Hematopoietic multipotent progenitor cell (in vitro differentiated cells): ENCODE data around the gene FAM170B. TPM values are rescaled to one million over a fixed set of nuclear protein-coding genes. Genes with fewer than 3 reads are reported as not detected.
A peak's percentile ranks its signal among the peaks of the same experiment; 100 is the strongest.

Experiments
- DNase-seq, 3 donors: peaks; one replicate each; pipeline ENCODE4 v3.0.0-alpha.2; 2011 to 2015; ENCODE audit warnings: low read depth in 2 of 3, low spot score in 2 of 3
- total RNA-seq: library from RNA; depleted of rRNA; stranded (reverse); fragments of >200 nt; gene quantifications from one replicate; pipeline ENCODE4 v1.2.3, GENCODE V29; 2012

Gene FAM170B
- not detected for total RNA-seq

DNA sequence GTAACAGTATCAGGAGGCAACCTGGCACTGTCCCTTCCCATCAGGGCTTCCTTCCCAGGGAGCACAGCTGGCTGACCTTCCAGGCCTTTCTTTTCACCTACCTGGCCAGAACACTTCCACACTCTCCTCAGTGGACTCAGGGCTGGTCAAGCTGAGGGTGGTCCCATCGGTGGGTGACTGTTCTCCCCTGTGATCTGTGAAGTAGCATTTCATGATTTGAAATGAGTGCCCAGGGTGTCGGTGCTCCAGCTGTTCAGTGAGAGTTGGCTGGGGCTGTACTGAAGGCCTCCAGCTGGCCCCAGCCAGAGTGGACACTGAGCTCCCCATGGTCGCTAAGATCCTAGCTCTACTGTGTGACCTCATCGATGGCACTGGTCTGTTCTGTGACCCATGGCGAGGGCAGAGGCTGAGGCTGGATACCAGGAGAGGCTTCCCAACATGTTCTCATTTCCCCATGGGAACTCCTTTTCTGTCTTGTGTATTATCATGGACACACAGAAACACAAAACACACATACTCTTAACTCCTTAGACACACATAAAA lies at the start of gene FAM170B:
TSS of gene FAM170B (minus strand) at position 316 of the 543 bp plus-strand sequence. CDS start at position 213, 103 bp downstream.
- no peak for DNase-seq

DNA sequence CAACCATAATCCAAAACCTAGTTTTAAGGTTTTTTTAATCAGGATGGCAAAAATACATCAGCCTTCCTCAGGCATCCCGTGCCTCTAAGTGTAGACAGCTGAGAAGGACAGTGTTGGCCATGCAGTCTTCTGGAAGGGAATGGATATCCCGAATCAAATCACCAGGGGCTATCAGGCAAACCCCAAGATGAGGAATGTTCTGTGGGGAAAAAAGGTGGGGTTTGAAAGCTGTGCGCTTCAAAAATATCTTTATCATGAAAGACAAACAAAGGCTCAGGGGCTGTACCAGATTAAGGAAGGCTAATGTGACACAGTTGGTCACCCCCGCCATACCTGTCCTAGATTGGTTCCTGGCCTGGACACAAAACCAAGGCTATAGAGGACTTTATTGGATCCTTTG lies 49.0 kb upstream of the FAM170B start:
- no peak for DNase-seq

- no peak for DNase-seq
Observed at GRCh38 chr10:49180444-49180860, 46.6 kb upstream of the FAM170B start.

GRCh38 chr10:49179699-49180443 lies 46.0 kb upstream of the FAM170B start:
- DNase-seq, result no peak

DNA sequence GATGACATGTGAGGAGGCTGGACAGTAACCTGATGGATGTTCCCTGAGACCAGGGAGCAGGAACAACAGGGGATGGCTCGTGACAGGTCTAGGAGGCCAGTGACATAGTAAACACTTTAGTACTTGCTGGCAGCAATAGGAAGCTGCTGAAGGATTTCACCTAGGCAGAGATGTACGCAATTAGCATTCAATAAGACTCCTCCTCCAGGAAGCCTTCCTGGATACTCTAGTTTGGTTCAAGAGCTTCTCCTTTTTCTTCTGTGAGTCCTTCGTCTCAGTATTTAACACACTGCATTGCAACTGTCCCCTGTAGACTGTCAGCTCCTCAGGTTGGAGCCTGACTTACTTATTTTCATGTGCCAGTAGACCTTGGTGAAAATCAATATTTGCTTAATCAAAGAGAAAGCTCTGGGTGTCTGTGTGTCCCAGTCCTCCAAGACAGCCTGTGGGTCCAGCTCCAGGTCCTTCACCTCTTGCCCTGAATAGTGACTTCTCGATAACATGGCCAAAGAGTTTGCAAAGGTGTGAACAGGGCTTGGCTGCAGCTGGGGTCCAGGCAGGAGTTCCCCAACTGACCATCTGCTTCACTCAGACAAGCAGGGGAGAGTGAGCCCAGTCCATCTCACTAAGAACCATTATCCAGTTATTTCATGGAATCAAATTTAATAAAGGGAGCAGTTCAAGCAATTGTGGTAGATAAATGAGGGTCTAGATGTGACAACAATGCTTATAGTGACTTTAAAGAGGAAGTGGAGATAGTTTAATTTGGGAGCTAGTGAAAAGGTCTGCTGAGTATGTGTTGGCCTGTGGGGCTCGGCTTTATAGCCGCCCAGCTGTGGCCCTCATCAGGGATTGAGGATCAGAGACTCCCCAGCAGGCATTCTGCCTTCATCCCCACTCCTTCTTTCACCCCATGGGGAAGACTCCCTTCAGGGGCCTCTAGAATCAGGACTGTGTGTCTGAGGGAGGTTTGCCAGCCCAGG lies 45.0 kb upstream of the FAM170B start:
- no peak for DNase-seq

GRCh38 chr10:49177391-49178355 lies 43.9 kb upstream of the FAM170B start:
- peak in 2 of 3 donors; percentile 68 to 83 for DNase-seq

DNA sequence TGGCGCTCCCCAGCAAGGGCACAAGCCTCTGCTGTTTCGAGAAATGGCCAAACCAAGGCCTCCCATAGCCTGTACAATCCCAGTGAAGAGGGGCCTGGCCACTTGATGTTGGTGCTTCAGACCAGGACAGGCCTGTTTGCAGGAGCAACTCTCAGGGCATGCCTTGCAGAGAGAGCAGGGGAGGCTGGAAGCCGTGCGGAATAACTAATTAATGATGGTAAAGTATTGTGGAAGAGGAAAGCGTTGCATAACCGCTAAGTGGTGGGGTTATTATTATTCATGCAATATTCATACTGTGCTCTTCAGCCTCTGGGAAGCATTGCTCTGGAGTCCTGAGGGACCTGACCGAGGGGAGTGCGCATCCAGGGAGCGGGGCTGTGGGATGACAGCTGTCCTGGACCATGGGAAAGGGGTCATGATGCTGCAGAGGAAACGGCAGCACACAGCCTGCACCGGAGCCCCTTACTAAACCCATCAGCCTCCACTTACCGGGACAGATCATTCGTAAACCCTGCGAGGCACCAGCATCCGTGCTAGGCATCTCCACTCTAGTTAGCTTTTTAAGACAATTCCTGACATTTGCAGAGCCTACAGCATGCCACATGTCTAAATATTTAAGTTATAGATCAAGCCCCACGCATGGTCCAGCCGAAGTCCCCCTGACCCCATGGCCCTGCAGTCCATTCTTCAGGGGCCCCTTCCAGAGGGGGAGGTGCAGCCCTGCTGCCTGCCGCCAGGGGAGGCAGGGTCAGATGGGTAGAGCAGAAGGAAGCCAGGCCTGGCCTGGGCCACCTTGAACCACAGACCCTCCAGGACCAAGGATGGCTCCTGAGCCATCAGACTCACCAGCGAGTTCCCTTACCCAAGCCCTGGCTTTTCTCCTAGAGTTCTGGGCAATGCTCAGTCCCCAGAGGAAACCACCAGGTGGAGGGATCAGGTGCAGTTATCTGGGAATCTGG lies 42.8 kb upstream of the FAM170B start:
- no peak for DNase-seq

DNA sequence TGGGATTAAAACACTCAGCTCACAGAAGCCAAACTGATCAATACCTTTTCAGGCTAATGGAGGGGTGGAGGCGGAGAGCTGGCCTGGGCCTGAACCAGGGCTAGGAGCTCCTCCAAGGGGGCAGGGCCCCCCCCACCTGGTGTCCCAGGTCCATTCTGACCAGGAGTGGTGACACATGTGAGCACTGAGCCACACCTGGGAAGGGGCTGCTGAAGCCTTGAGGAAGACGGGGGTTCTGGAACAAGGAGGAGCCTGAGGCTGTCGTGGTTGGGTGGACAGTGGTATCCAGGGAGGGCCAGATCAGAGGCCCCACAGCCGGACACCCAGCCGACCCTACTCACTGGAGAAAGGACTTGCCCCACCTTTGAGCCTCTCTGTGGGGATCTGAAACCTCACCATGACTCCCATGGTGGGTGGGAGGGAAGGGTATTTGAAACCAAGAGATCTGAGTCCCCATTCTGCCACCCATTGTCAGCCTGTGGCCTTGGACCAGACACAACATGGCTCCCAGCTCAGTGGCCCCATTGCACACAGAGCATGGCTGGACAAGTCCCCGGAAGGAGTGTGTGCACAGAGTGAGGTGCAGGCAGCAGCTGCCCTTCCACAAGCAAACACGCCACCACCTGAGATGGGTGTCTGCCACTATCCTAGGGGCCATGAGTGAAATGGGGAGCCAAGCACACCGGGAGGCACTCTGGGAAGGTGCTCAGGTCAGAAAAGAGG lies 41.9 kb upstream of the FAM170B start:
- DNase-seq, result no peak

GRCh38 chr10:49174926-49175500 lies 41.2 kb upstream of the FAM170B start:
- DNase-seq, result no peak

GRCh38 chr10:49174261-49174925 lies 40.6 kb upstream of the FAM170B start:
- DNase-seq, result peak in 2 of 3 donors; percentile 75 to 86

GRCh38 chr10:49173853-49174252 lies 40.0 kb upstream of the FAM170B start:
- DNase-seq, result no peak

GRCh38 chr10:49173201-49173772 lies 39.5 kb upstream of the FAM170B start:
- DNase-seq, result no peak

DNA sequence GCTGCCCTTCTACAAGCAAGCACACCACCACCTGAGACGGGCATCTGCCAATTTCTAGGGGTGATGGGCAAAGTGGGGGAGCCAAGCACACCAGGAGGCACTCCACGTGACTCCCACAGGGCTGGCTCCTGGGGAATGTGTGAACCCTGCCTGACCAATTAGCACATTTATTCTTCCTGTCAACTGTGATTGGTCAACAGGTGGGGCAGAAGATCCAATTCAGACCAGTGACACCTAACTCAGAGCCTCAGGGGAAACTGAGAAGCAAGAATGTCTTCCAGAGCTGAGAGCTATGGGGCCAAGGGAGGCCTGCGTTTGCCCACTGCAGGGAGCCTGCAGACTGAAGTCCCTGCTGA lies 38.9 kb upstream of the FAM170B start:
- DNase-seq, result no peak

- no peak for DNase-seq
Observed at GRCh38 chr10:49172061-49172776, 38.4 kb upstream of the FAM170B start.

DNA sequence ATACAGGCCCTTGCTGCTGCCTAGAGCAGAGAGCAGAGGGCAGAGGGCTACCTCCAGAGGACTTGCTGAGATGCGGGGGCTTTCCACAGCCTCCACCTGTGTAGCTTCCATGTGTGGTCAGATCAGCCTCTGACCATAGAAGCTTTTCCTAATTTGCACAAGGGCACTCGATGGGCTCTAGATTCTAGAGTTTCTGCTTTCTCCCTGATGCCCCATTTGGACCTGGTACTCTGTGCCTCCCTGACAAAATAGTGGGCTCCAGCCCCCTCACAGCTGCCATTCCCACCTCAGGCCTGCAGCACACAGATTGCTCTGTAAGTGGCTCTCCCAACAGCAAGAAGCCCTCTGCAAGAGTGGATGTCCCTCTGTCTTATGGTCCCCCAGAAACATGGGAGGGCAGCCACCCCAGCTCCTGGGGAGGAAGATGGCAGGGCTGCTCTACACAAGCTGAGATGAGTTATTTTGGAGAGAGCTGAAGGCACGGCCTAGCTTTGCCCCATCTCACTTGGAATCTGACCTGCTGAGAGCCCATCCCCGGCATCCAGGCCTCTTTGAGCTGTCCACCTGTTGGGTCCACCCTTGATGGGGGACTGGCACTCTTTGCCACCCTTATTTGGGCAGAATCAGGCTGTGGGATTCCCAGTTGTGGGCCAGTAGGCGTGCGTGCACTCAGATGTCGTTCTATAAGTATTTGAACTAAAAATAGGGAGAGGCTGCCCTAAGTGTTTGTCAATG lies 37.7 kb upstream of the FAM170B start:
- DNase-seq, result no peak
